Adrenal gland (tissue), 12 donors: ENCODE measurements around the gene TUBE1. TPM values are rescaled to one million over a fixed set of nuclear protein-coding genes. Genes with fewer than 3 reads are reported as not detected.

Experiments used
- DNase-seq, 7 donors: peaks; one replicate each; pipeline ENCODE4 v3.0.0-alpha.2; 2019 to 2020
- H3K27ac ChIP-seq, 5 donors: fragments of 200-600 bp; sonication (generic) in 4 of 5; 1 replicate in 3 of 5; 2 replicates in 2 of 5; pipeline versions ENCODE4 v1.5.1 to v1.8.0; 2016 to 2020; ENCODE audit warnings: mild to moderate bottlenecking in 1 of 5
- H3K27me3 ChIP-seq: fragments of 200-600 bp; 2 replicates; pipeline ENCODE4 v1.8.0; 2021
- H3K36me3 ChIP-seq, 2 donors: fragments of 200-600 bp; replicated peaks in 1 of 2; 1 replicate in 1 of 2; 2 replicates in 1 of 2; pipeline versions ENCODE4 v1.5.1 to v1.8.0; 2018 to 2022
- H3K4me1 ChIP-seq, 2 donors: fragments of 200-600 bp; replicated peaks in 1 of 2; 1 replicate in 1 of 2; 2 replicates in 1 of 2; pipeline versions ENCODE4 v1.5.1 to v1.8.0; 2018 to 2021
- H3K4me3 ChIP-seq, 4 donors: fragments of 200-600 bp; sonication (generic) in 3 of 4; one replicate each; pipeline ENCODE4 v1.5.1; 2016 to 2018
- H3K9me3 ChIP-seq, 3 donors: fragments of 200-600 bp; sonication (generic) in 1 of 3; replicated peaks in 1 of 3; 1 replicate in 2 of 3; 2 replicates in 1 of 3; pipeline versions ENCODE4 v1.5.1 to v1.8.0; 2016 to 2021
- CTCF ChIP-seq, 6 experiments: fragments of 450-650 bp in 4 of 6; fragments of 200-600 bp in 2 of 6; sonication (generic) in 1 of 6; IDR thresholded peaks; 1 replicate in 5 of 6; 2 replicates in 1 of 6; pipeline versions ENCODE4 v1.5.1 to v1.8.0; 2016 to 2021; ENCODE audit warnings: antibody characterized with exemption in 6 of 6, mild to moderate bottlenecking in 2 of 6, moderate library complexity in 1 of 6
- POLR2A ChIP-seq, 2 donors: fragments of 450-650 bp; IDR thresholded peaks; one replicate each; pipeline ENCODE4 v1.6.1; 2017; ENCODE audit warnings: antibody characterized with exemption in 2 of 2, mild to moderate bottlenecking in 2 of 2, moderate library complexity in 1 of 2
- WGBS, 4 donors: extraction: QIAGEN DNeasy Blood & Tissue Kit in 2 of 4; methylation state at CpG; one replicate each; pipeline versions ENCODE4 v1.1.5 to v1.1.7; 2013 to 2017; 5-methylcytosine and 5-hydroxymethylcytosine counted together
- intact Hi-C, 2 donors: fragments of 100-400 bp; cut with DNase I; formaldehyde crosslinking; loops; one replicate each; pipeline versions ENCODE4 v1.14.1 to v1.15.0; 2022 to 2023
- polyA plus RNA-seq, 3 donors: library from polyadenylated mRNA; stranded (reverse); fragments of 200-250 nt in 2 of 3; fragments of 350-450 nt in 1 of 3; fragmentation: Illumina TruSeq in 1 of 3; extraction: RNeasy Lipid Tissue Mini Kit (QIAGEN cat#74804) in 1 of 3; gene quantifications; one replicate each; pipeline ENCODE4 v1.2.3, GENCODE V29; 2013 to 2014
- total RNA-seq, 9 donors: library from RNA; depleted of rRNA in 4 of 9; stranded (reverse); fragments of >200 nt in 4 of 9; fragments of 120-200 nt in 1 of 9; fragmentation: NEBNext Ultra II Directional in 1 of 9; extraction: Animal tissue kit (Norgen Biotek cat#: 25700) in 1 of 9; gene quantifications; one replicate each; pipeline versions ENCODE4 v1.1.0 to v1.2.4, GENCODE V29; 2013 to 2023
- donor health status: healthy with polysubstance abuse.
- donor health status: Bipolar disorder and iron deficiency.
- donor health status: DM: yes; HTN: yes; CAD: no.
- donor health status: DM: no; HTN: no; CAD: no.
- donor health status: DM: no; HTN: no; CAD: no.
- donor health status: DM: yes; HTN: yes; CAD: no.

Gene TUBE1
- total and polyA plus RNA-seq, 12 donors, result 11.1 to 50.0 (median 19.6) TPM

GRCh38 chr6:112066606-112067005, 20.7 kb downstream of the TUBE1 start:
- no peaks in the 10 kb centered on the region for H3K9me3 ChIP-seq
- H3K36me3 ChIP-seq, result peaks cover 0 to 6% of the 10 kb centered on the region in 2 donors
- no peak for TF ChIP-seq POLR2A (IDR thresholded peaks at IDR 0.05)
- no peak for TF ChIP-seq CTCF (IDR thresholded peaks at IDR 0.05)
- 64 to 77% (median 71%) methylated on average over 3 of the region's 3 CpGs for WGBS, 4 donors
- no peaks in the 10 kb centered on the region for H3K4me1 ChIP-seq
- H3K27ac ChIP-seq, result no peak overlapping the region
- intact Hi-C loops, result no loop called here
- H3K4me3 ChIP-seq, result no peak overlapping the region
- no peaks in the 10 kb centered on the region for H3K27me3 ChIP-seq
- DNase-seq, result no peak

GRCh38 chr6:112065426-112065986, 21.8 kb downstream of the TUBE1 start:
- intact Hi-C loops, result no loop called here
- 50 to 77% (median 58%) methylated on average over 6 of the region's 6 CpGs for WGBS, 4 donors

GRCh38 chr6:112062966-112063365, 24.3 kb downstream of the TUBE1 start:
- Histone ChIP-seq H3K27me3 (no peaks in the 10 kb centered on the region), H3K4me3 (no peak overlapping the region), H3K36me3 (no peaks in the 10 kb centered on the region), H3K9me3 (no peaks in the 10 kb centered on the region), H3K4me1 (no peaks in the 10 kb centered on the region), H3K27ac (no peak overlapping the region)
- WGBS, 4 donors, result 75 to 83% (median 79%) methylated on average over 3 of the region's 3 CpGs
- intact Hi-C loops, result no loop called here
- TF ChIP-seq POLR2A (IDR thresholded peaks at IDR 0.05), result no peak
- TF ChIP-seq CTCF (IDR thresholded peaks at IDR 0.05), result no peak
- DNase-seq, result no peak

More at GRCh38 chr6:112065426-112065986, 21.8 kb downstream of the TUBE1 start:
- Histone ChIP-seq H3K27me3 (no peaks in the 10 kb centered on the region), H3K4me3 (no peak overlapping the region), H3K9me3 (no peaks in the 10 kb centered on the region), H3K36me3 (no peaks in the 10 kb centered on the region), H3K4me1 (no peaks in the 10 kb centered on the region), H3K27ac (no peak overlapping the region)
- no peak for DNase-seq
- TF ChIP-seq POLR2A (IDR thresholded peaks at IDR 0.05) (no peak), CTCF (IDR thresholded peaks at IDR 0.05) (no peak)

GRCh38 chr6:112061605-112062004, 25.7 kb downstream of the TUBE1 start:
- intact Hi-C loops, result no loop called here
- no peak overlapping the region for H3K27ac ChIP-seq
- no peaks in the 10 kb centered on the region for H3K9me3 ChIP-seq
- DNase-seq, result no peak
- H3K36me3 ChIP-seq, result no peaks in the 10 kb centered on the region
- TF ChIP-seq CTCF (IDR thresholded peaks at IDR 0.05), result no peak
- no peak for TF ChIP-seq POLR2A (IDR thresholded peaks at IDR 0.05)
- H3K4me3 ChIP-seq, result no peak overlapping the region
- H3K4me1 ChIP-seq, result no peaks in the 10 kb centered on the region
- 88 to 94% (median 92%) methylated on average over 4 of the region's 4 CpGs for WGBS, 4 donors
- H3K27me3 ChIP-seq, result no peaks in the 10 kb centered on the region
